ENCODE data around the gene ACAD11. TPM values are rescaled to one million over a fixed set of nuclear protein-coding genes. Genes with fewer than 3 reads are reported as not detected.

ACAD11 gene
- total RNA-seq, 4 donors from 2014 or later = 9.1 to 20.1 (median 16.0) TPM

- intact Hi-C loops (cut with DNase I; ENCODE audit: low total_unique reads) = no loop called here
- TF ChIP-seq, protein P1, sequence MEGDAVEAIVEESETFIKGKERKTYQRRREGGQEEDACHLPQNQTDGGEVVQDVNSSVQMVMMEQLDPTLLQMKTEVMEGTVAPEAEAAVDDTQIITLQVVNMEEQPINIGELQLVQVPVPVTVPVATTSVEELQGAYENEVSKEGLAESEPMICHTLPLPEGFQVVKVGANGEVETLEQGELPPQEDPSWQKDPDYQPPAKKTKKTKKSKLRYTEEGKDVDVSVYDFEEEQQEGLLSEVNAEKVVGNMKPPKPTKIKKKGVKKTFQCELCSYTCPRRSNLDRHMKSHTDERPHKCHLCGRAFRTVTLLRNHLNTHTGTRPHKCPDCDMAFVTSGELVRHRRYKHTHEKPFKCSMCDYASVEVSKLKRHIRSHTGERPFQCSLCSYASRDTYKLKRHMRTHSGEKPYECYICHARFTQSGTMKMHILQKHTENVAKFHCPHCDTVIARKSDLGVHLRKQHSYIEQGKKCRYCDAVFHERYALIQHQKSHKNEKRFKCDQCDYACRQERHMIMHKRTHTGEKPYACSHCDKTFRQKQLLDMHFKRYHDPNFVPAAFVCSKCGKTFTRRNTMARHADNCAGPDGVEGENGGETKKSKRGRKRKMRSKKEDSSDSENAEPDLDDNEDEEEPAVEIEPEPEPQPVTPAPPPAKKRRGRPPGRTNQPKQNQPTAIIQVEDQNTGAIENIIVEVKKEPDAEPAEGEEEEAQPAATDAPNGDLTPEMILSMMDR (IDR thresholded peaks at IDR 0.05) = no peak
- no peak for TF ChIP-seq POLR2A (IDR thresholded peaks at IDR 0.05)
- DNase-seq (ENCODE audit: low spot score in 2 of 2) = no peak
- H3K4me3 ChIP-seq (ENCODE audit: low read depth, poor library complexity, severe bottlenecking) = no peak overlapping the region
- 96 to 97% methylated on average over 1 of the region's 1 CpG for WGBS, 2 donors
Observed at GRCh38 chr3:132509096-132509495, 150.5 kb downstream of the ACAD11 start.

Other genes with a start within 250 kb of the ACAD11 start
- gene DNAJC13, start 242.3 kb downstream of the ACAD11 start, total RNA-seq = 10 to 100 TPM; 25.4 to 54.1 (median 31.2) TPM
- gene ACKR4, start 62.5 kb downstream of the ACAD11 start, total RNA-seq = 1 to 10 TPM; 1.8 to 5.6 (median 4.9) TPM
- gene UBA5, start 520 bp upstream of the ACAD11 start, total RNA-seq = 10 to 100 TPM; 23.3 to 35.0 (median 29.0) TPM
- gene NPHP3, start 62.6 kb upstream of the ACAD11 start, total RNA-seq = 10 to 100 TPM; 16.3 to 37.1 (median 30.2) TPM

All from lower leg skin (tissue), 4 donors.